Body of pancreas (tissue), 4 donors: ENCODE data around the gene SLC25A12.

Experiments used
- POLR2A ChIP-seq, 3 donors: fragments of 450-650 bp; IDR thresholded peaks; one replicate each; pipeline ENCODE4 v1.6.1; 2016; ENCODE audit warnings: antibody characterized with exemption in 3 of 3, mild to moderate bottlenecking in 2 of 3
- TF ChIP-seq, protein P1 (sequence below), 7 experiments: fragments of 450-650 bp in 4 of 7; fragments of 200-600 bp in 3 of 7; sonication (generic) in 3 of 7; IDR thresholded peaks; one replicate each; pipeline ENCODE4 v1.5.1; 2016 to 2019; ENCODE audit warnings: antibody characterized with exemption in 7 of 7

DNA sequence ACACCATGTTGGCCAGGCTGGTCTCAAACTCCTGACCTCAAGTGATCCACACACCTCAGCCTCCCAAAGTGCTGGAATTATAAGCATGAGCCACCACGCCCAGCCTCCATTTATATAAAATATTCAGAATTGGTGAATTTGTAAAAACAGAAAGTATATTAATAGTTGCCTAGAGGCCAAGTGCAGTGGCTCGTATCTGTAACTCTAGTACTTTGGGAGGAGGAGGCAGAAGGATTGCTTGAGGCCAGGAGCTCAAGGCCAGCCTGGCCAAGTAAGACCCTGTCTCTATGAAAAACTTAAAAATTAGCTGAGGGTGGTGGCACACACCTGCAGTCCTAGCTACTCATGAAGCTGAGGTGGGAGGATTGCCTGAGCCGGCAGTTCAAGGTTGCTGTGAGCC is 89.6 kb downstream of the SLC25A12 start:
- TF ChIP-seq POLR2A (IDR thresholded peaks at IDR 0.05): no peak
- TF ChIP-seq, protein P1, sequence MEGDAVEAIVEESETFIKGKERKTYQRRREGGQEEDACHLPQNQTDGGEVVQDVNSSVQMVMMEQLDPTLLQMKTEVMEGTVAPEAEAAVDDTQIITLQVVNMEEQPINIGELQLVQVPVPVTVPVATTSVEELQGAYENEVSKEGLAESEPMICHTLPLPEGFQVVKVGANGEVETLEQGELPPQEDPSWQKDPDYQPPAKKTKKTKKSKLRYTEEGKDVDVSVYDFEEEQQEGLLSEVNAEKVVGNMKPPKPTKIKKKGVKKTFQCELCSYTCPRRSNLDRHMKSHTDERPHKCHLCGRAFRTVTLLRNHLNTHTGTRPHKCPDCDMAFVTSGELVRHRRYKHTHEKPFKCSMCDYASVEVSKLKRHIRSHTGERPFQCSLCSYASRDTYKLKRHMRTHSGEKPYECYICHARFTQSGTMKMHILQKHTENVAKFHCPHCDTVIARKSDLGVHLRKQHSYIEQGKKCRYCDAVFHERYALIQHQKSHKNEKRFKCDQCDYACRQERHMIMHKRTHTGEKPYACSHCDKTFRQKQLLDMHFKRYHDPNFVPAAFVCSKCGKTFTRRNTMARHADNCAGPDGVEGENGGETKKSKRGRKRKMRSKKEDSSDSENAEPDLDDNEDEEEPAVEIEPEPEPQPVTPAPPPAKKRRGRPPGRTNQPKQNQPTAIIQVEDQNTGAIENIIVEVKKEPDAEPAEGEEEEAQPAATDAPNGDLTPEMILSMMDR (IDR thresholded peaks at IDR 0.05): no peak
